ENCODE measurements around the gene MATR3.

DNA sequence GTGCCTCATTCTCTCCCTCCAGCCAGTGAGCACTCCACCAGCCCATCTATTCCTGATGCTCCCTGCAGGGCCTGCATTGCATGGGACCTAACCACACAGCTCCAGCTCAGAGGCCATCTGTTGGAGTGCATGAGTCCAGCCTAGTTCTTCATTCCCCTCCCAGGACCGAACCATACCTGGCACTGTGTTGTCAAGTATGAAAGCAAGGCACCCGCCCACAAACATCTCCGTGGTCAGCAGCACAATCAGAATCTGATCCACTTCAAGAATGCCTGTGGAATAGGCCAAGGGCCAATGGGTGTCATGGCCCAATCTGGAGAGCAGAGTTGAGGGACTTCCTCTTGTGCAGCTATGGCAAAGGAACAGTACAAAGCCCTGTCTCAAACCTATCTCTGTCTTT lies 83.7 kb downstream of the MATR3 start:
- TF ChIP-seq GATA3 (IDR thresholded peaks at IDR 0.05; ENCODE audit: low read depth, low read length) = no peak
- TF ChIP-seq GATA2 (IDR thresholded peaks at IDR 0.05; ENCODE audit: low read depth, low read length) = no peak
